T-helper 17 cell (primary cell): ENCODE measurements around the gene YPEL5. TPM values are rescaled to one million over a fixed set of nuclear protein-coding genes. Genes with fewer than 3 reads are reported as not detected.

Experiments used
- ATAC-seq: fragments of 150-1000 bp; cut with Tn5 transposase; 2 replicates; pipeline ENCODE4 v1.10.0; 2021; ENCODE audit warnings: mild to moderate bottlenecking, moderate library complexity
- DNase-seq, 3 donors: peaks; one replicate each; pipeline versions ENCODE4 v3.0.0 to v3.0.0-alpha.2; 2020 to 2021
- H3K9me3 ChIP-seq: one replicate; pipeline ENCODE4 v1.7.0; 2013; ENCODE audit warnings: low read length, mild to moderate bottlenecking; ENCODE audit not compliant: control insufficient read depth, poor library complexity, severe bottlenecking
- H3K27ac Mint-ChIP-seq: one replicate; pipeline ENCODE4 v1.8.0; 2022; ENCODE audit warnings: mild to moderate bottlenecking, moderate library complexity, mixed read lengths
- H3K27me3 Mint-ChIP-seq: one replicate; pipeline ENCODE4 v1.8.0; 2022; ENCODE audit warnings: mixed read lengths
- H3K36me3 Mint-ChIP-seq: one replicate; pipeline ENCODE4 v1.8.0; 2022; ENCODE audit warnings: low read depth, mixed read lengths
- H3K4me1 Mint-ChIP-seq: one replicate; pipeline ENCODE4 v1.8.0; 2022; ENCODE audit warnings: mild to moderate bottlenecking, mixed read lengths
- H3K4me3 Mint-ChIP-seq: one replicate; pipeline ENCODE4 v1.8.0; 2022; ENCODE audit warnings: mild to moderate bottlenecking, moderate library complexity, mixed read lengths
- total RNA-seq, 4 donors: library from RNA in 2 of 4; stranded (reverse) in 2 of 4; gene quantifications; one replicate each; pipeline ENCODE4 v1.2.3 and lab custom pipeline; 2022 to 2026

The YPEL5 gene
- total RNA-seq, 2 donors from 2014 or later, result 614 to 922 TPM

DNA sequence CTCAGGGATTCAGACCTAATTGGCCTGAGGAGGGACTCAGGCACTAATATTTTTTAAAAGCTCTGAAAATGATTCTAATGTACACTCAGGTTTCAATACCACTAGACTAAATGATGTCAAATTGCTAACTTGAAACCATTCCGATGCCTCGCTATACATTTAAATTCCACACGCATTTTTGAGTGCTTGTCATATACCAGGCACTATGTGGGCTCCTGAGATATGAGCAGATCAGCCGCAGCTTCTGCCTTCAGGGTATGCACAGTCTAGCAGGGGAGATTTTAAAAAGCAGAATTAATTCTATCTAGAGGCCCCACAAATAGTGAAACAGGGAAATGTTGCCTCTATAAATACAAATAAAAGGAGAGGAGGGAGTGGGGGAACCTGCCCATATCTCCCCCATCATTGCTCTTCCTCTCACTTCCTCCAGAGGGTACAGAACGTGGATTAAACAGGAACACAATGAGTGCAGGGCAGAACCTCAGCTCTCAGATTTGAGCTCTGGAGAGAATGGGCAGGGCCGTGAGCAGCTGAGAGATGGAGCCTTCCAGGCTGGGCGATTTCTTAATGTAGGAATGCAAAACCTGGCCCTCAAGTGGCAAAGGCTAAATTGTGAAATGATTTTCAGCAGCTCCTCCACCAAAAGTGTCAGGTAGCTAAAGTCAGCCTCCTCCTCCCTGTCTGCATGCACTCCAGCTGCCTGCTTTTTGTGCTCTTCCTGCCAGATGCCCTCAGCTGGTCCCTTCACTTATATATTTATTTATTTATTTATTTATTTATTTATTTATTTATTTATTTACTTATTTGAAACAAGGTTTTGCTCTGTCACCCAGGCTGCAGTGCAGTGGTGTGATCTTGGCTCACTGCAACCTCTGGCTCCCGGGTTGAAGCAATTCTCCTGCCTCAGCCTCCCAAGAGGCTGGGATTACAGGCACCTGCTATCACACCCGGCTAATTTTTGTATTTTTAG lies 59.9 kb downstream of the YPEL5 start:
- no peaks in the 10 kb centered on the region for H3K9me3 ChIP-seq
- ATAC-seq, result no peak
- H3K4me3 Mint-ChIP-seq, result no peak overlapping the region
- H3K4me1 Mint-ChIP-seq, result peaks cover 13% of the 10 kb centered on the region
- H3K27me3 Mint-ChIP-seq, result peaks cover 5% of the 10 kb centered on the region
- DNase-seq, result no peak
- no peaks in the 10 kb centered on the region for H3K36me3 Mint-ChIP-seq
- H3K27ac Mint-ChIP-seq, result no peak overlapping the region

DNA sequence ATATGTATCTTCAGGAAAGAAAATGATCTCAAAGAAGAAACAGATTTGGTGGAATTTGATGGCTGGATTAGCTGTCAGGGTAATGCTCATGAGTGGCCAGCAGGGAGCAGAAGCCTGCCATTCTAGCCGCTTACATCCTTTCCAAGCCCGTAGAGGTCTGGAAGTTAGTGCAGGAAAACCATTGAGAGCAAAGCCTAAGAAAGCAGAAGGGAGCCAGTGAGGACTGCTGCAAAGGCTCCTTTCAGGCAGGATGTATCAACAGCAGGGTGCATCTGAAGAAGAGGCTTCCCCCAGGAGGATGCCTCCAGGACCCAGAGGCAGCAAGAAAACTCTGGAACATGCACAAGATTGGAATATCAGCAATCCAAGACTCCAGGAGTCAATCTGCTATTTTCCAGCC lies 61.6 kb downstream of the YPEL5 start:
- peaks cover 18% of the 10 kb centered on the region for H3K4me1 Mint-ChIP-seq
- DNase-seq (no peak), ATAC-seq (peak; percentile 57)
- H3K9me3 ChIP-seq, result no peaks in the 10 kb centered on the region
- peaks cover 5% of the 10 kb centered on the region for H3K27me3 Mint-ChIP-seq
- H3K4me3 Mint-ChIP-seq, result no peak overlapping the region
- H3K36me3 Mint-ChIP-seq, result no peaks in the 10 kb centered on the region
- H3K27ac Mint-ChIP-seq, result peak overlapping the region; percentile 72

DNA sequence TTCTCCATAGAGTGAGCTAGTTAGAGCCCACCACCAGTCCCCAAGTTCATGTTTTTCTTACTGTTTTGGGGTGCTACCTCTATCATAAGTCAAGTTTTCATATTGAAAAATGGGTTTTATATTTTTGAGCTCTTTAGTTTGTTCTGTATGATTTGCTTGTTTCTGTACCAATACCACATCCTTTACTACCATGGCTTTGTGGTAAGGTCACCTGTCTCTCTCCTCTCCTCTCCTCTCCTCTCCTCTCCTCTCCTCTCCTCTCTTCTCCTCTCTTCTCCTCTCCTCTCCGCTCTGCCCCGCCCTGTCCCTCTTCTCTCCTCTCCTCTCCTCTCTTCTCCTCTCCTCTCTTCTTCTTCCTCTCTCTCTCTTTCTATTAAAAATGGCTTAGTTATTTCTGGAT lies 62.4 kb downstream of the YPEL5 start:
- H3K9me3 ChIP-seq, result no peaks in the 10 kb centered on the region
- Mint-ChIP-seq H3K4me3 (peak overlapping the region; percentile 9), H3K27ac (peak overlapping the region; percentile 72), H3K4me1 (peaks cover 18% of the 10 kb centered on the region), H3K36me3 (no peaks in the 10 kb centered on the region), H3K27me3 (peaks cover 5% of the 10 kb centered on the region)
- no peak for DNase-seq
- ATAC-seq, result peak; percentile 73

Other genes starting within 250 kb of the YPEL5 start
- gene ALK, start 225.4 kb upstream of the YPEL5 start, total RNA-seq, result not detected
- gene LBH, start 84.5 kb downstream of the YPEL5 start, total RNA-seq, result 100 to 1,000 TPM; 118 to 127 TPM